ENCODE results near the gene TMEM69. TPM values are rescaled to one million over a fixed set of nuclear protein-coding genes. Genes with fewer than 3 reads are reported as not detected.

Gene TMEM69
- total and polyA plus RNA-seq, 2 of the 8 experiments (the other 6 are each of a cell fraction or from before 2014, with no cell fraction given), result 39.0 to 123 TPM

DNA sequence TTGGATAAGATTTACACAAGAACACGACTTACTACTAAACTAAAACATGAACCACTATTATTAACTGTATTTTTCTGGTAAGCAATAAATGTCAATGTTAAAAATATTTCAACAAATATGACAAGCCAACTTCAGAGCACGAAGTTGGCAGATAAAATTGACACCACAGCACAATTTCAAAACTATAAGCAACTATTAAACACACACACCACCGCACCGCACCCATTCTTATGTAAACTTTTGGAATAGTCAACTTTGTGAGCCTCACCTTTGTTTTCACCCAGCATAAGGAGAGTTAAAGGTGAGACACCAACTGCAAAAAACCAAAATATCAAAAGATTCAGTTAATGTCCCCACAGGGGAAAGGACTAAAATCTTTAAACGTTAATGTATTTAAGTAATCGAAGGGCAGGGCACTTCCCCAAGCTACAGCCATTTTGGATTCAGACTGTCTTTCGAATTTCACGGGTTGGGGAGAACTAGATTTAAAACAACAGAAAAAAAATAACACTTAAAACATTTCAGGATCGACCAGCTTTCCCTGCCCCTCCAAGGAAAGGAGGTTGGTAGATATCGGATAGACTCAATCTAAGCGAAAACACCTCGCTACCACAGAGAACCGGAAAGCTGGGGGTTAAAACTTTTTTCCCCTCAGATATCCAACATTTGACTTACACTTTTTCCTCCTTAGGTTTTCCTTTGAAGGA is 2.5 kb upstream of the TMEM69 start:
- Histone ChIP-seq H2BK15ac (ENCODE audit: low read length) (no peak overlapping the region), H3K4me1 (replicated peaks in 1 of 4; ENCODE audit: control insufficient read depth in 3 of 4, insufficient read depth in 4 of 4, low read length in 3 of 4) (peaks cover 0 to 9% (median under 1%) of the 10 kb centered on the region in 4 experiments; a peak in 5 of 7 replicates), H2AFZ (ENCODE audit: low read length) (no peak overlapping the region), H3K79me1 (ENCODE audit: low read depth, low read length) (no peaks in the 10 kb centered on the region), H3K4me2 (ENCODE audit: insufficient read depth in 1 of 2, low read depth in 2 of 2, low read length in 2 of 2) (peak overlapping the region; percentile 60 to 97), H3K36me3 (ENCODE audit: control insufficient read depth in 2 of 4, insufficient read depth in 4 of 4, low read length in 3 of 4) (peaks cover 0 to under 1% (median 0%) of the 10 kb centered on the region in 4 experiments; a peak in 1 of 8 replicates), H3K4me3 (ENCODE audit: extremely low read depth in 1 of 4, insufficient read depth in 2 of 4, low read depth in 3 of 4, low read length in 4 of 4) (peak overlapping the region; percentile 96 to 99 (median 98)), H4K20me1 (replicated peaks in 1 of 2; ENCODE audit: control insufficient read depth in 1 of 2, insufficient read depth in 2 of 2, low read length in 2 of 2) (peaks cover 2 to 5% of the 10 kb centered on the region in 2 experiments), H3K14ac (ENCODE audit: insufficient read length) (no peak overlapping the region), H3K18ac (ENCODE audit: extremely low read depth, low read length) (peak overlapping the region; percentile 97; the same call in 1 of the 2 replicates), H4K5ac (ENCODE audit: insufficient read length, low read depth, low read length) (no peak overlapping the region), H2BK5ac (ENCODE audit: low read depth, low read length) (peak overlapping the region; percentile 98), H4K91ac (replicated peaks; ENCODE audit: insufficient read length, low read length) (no peak overlapping the region), H3K23ac (ENCODE audit: insufficient read length) (no peak overlapping the region), H3K9ac (replicated peaks in 1 of 4; ENCODE audit: extremely low read depth in 1 of 4, low read depth in 3 of 4, low read length in 3 of 4) (peak overlapping the region; percentile 91 to 99 (median 98)), H3K27ac (ENCODE audit: low read depth, low read length) (peak overlapping the region; percentile 93), H2BK20ac (ENCODE audit: low read length) (no peak overlapping the region), H3K56ac (replicated peaks; ENCODE audit: insufficient read length, low read depth, low read length) (peak overlapping the region; percentile 52), H3K27me3 (replicated peaks in 1 of 4; ENCODE audit: control insufficient read depth in 3 of 4, extremely low read depth in 1 of 4, insufficient read depth in 3 of 4, low read length in 3 of 4) (no peaks in the 10 kb centered on the region), H4K8ac (ENCODE audit: extremely low read depth, insufficient read depth, low read length) (no peak overlapping the region), H2AK5ac (ENCODE audit: low read depth, low read length) (no peak overlapping the region), H2BK12ac (ENCODE audit: low read depth, low read length) (no peak overlapping the region), H3K4ac (replicated peaks; ENCODE audit: insufficient read length, low read depth, low read length) (no peak overlapping the region), H3K79me2 (ENCODE audit: control insufficient read depth in 1 of 2, insufficient read depth in 2 of 2, low read length in 2 of 2) (peaks cover 21 to 84% of the 10 kb centered on the region in 2 experiments), H2BK120ac (replicated peaks; ENCODE audit: low read depth, low read length) (no peak overlapping the region), H3K9me3 (ENCODE audit: insufficient read depth in 2 of 2, low read depth in 1 of 2, low read length in 1 of 2) (no peaks in the 10 kb centered on the region), H3K23me2 (ENCODE audit: low read depth, low read length) (peaks cover 7% of the 10 kb centered on the region)
- no peak for TF ChIP-seq SUZ12 (IDR thresholded peaks at IDR 0.05; ENCODE audit: low read length)
- peak; percentile 80 for TF ChIP-seq YY1 (IDR thresholded peaks at IDR 0.05; ENCODE audit: low read depth, low read length)
- no peak for TF ChIP-seq POLR2A (IDR thresholded peaks at IDR 0.05; ENCODE audit: control extremely low read depth in 1 of 2, low read depth in 2 of 2, low read length in 2 of 2)
- no peak for TF ChIP-seq KDM5A (IDR thresholded peaks at IDR 0.05; ENCODE audit: low read length)
- TF ChIP-seq NRF1 (IDR thresholded peaks at IDR 0.05; ENCODE audit: low read depth, low read length), result no peak
- 0 out of 4 replicates have a peak, but pooled peaks of 1 of the 2 experiments have one; percentile 29 for TF ChIP-seq SIN3A (conservative IDR thresholded peaks at IDR 0.05 in 1 of 2, IDR thresholded peaks at IDR 0.05 in 1 of 2; ENCODE audit: low read depth in 1 of 2, low read length in 2 of 2)
- no peak for TF ChIP-seq TEAD4 (IDR thresholded peaks at IDR 0.05; ENCODE audit: low read depth, low read length)
- no peak for FAIRE-seq
- DNase-seq (ENCODE audit: low read depth in 1 of 2, low spot score in 2 of 2), result no peak
- CTCF ChIA-PET (ENCODE audit: partially characterized antibody), result interaction anchor here (1.0 kb wide), 1 partner anchor 11 kb away, joined by 3 read pairs; no protein-coding TSS in a partner anchor
- POLR2A ChIA-PET (ENCODE audit: partially characterized antibody), result interaction anchor here (0.6 to 2.6 kb wide), 28 partner anchors 9 to 560 kb away, joined by 3 to 20 read pairs (median 4); partner anchors contain the start of genes CCDC163, CCDC17, MMACHC and NASP
- 2% methylated on average over 13 of the region's 13 CpGs; no CpG with 5 or more reads in 1 of the 2 experiments for WGBS, 2 experiments (ENCODE audit: extremely low coverage in 1 of 2, insufficient coverage in 1 of 2, insufficient read length in 1 of 2, insufficient replicate concordance in 2 of 2, low coverage in 1 of 2, low lambda C conversion rate in 2 of 2, missing lambda C conversion rate in 1 of 2)
